Activated CD4-positive, alpha-beta T cell treated with anti-CD3 and anti-CD28 coated beads, Interleukin-2, Interleukin-4, amounts not matched to agents 100 ng/mL and 50 ng/mL, durations not matched to agents 16 hours and 8 hours (primary cell): ENCODE results near the gene CTNNA2.

ENCODE experiments used
- DNase-seq: peaks from one replicate; pipeline ENCODE4 v3.0.0-alpha.2; 2020; ENCODE audit warnings: low spot score

The CTNNA2 gene

GRCh38 chr2:79857888-79858287 is 345.0 kb downstream of the CTNNA2 start:
- DNase-seq, result no peak

GRCh38 chr2:79860228-79861058 is 347.6 kb downstream of the CTNNA2 start:
- DNase-seq, result no peak

GRCh38 chr2:79861059-79861374 is 348.2 kb downstream of the CTNNA2 start:
- DNase-seq, result no peak

GRCh38 chr2:79862756-79863155 is 349.9 kb downstream of the CTNNA2 start:
- no peak for DNase-seq

- no peak for DNase-seq
Observed at GRCh38 chr2:79872656-79873055, 359.8 kb downstream of the CTNNA2 start.

- DNase-seq, result no peak
Observed at GRCh38 chr2:79874015-79874414, 361.2 kb downstream of the CTNNA2 start.

- DNase-seq, result no peak
Observed at GRCh38 chr2:79876430-79876829, 363.6 kb downstream of the CTNNA2 start.

- DNase-seq, result no peak
Observed at GRCh38 chr2:79882548-79882947, 369.7 kb downstream of the CTNNA2 start.

- DNase-seq, result peak; percentile 42
Observed at GRCh38 chr2:79887747-79888374, 375.0 kb downstream of the CTNNA2 start.

- no peak for DNase-seq
Observed at GRCh38 chr2:79892123-79892522, 379.3 kb downstream of the CTNNA2 start.

- no peak for DNase-seq
Observed at GRCh38 chr2:79899196-79899595, 386.3 kb downstream of the CTNNA2 start.

- DNase-seq, result no peak
Observed at GRCh38 chr2:79901161-79901560, 388.3 kb downstream of the CTNNA2 start.

GRCh38 chr2:79903222-79904000 is 390.6 kb downstream of the CTNNA2 start:
- no peak for DNase-seq

GRCh38 chr2:79906139-79906890 is 393.5 kb downstream of the CTNNA2 start:
- no peak for DNase-seq

GRCh38 chr2:79909521-79909920 is 396.7 kb downstream of the CTNNA2 start:
- DNase-seq, result no peak

GRCh38 chr2:79910643-79911042 is 397.8 kb downstream of the CTNNA2 start:
- DNase-seq, result no peak

- no peak for DNase-seq
Observed at GRCh38 chr2:79915455-79915854, 402.6 kb downstream of the CTNNA2 start.

- no peak for DNase-seq
Observed at GRCh38 chr2:79916285-79916684, 403.4 kb downstream of the CTNNA2 start.

- DNase-seq, result no peak
Observed at GRCh38 chr2:79920512-79921076, 407.7 kb downstream of the CTNNA2 start.

GRCh38 chr2:79929624-79930023 is 416.8 kb downstream of the CTNNA2 start:
- no peak for DNase-seq

GRCh38 chr2:79935046-79935732 is 422.3 kb downstream of the CTNNA2 start:
- DNase-seq, result no peak
